Activated CD4-positive, alpha-beta T cell treated with anti-CD3 and anti-CD28 coated beads for 4 hours (primary cell): ENCODE data around the gene PDIA4.

Source experiments
- DNase-seq, 2 donors: peaks; one replicate each; pipeline ENCODE4 v3.0.0-alpha.2; 2020

The PDIA4 gene

DNA sequence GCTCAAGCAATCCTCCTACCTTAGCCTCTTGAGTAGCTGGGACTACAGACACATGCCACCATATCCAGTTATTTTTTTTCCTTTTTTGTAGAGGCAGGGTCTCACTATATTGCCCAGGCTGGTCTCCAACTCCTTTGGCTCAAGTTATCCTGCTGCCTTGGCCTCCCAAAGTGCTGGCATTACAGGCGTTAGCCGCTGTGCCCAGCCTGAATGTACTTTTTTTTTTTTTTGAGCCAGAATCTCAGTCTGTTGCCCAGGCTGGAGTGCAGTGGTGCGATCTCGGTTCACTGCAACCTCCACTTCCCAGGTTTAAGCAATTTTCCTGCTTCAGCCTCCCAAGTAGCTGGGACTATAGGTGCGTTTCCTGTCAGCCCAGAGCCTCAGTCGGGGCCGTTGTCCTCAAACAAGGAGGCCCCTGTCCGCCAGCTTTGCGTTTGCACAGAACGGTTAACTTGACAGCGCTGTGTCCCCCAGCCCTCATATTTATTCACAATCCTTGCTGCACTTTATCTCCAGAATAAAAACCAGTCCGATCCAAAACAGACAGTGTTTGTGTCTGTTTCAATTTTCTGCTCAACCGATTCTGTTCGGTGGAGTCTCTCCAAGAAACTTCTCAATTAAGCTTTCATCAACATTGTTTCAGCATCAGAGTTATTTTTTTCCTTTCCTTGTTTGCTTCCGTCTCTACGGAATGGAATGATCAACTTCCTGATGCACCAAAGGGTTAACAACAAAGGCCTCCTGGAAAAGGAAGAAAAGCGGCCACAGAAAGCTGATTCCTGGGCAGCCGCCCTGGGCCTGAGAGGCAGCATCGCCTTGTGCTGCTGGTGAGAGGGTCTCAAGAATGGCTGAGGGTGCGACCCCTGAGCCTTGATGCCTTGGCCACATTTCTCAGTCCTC, 64.5 kb downstream of the PDIA4 start:
- DNase-seq = no peak

DNA sequence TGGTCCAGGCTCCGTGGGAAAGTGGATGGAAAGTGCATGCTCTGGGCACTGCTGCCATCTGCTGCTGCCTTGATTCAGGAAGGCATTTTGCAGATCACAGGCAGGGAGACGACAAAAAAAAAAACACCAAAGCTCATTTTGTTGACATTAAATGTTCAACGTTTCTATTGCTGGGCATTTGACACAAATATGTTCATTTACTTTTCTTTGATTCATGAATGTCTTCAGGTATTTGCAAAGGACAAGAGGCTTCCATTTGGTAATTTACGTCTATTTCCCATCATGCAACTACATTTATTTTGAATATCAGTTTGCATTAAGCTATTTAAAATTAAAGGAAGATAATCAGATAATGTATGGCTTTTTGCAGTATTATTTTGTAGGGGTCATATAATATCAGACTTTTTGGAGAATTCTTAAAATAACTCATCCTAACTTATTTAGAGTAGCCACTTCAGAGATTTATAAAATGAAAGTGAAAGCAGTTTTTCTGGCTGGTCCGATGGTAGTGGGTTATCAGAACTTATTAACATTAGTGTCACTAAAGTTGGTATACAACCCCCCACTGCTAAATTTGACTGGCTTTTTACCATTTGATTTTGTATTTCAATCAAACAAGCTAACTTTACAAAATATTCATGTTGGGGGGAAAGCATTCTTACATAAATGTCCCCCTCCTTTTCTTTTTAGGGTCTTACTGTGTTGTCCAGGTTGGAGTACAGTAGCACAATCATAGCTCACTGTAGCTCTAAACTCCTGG, 65.3 kb downstream of the PDIA4 start:
- DNase-seq = peak; percentile 67 to 72

DNA sequence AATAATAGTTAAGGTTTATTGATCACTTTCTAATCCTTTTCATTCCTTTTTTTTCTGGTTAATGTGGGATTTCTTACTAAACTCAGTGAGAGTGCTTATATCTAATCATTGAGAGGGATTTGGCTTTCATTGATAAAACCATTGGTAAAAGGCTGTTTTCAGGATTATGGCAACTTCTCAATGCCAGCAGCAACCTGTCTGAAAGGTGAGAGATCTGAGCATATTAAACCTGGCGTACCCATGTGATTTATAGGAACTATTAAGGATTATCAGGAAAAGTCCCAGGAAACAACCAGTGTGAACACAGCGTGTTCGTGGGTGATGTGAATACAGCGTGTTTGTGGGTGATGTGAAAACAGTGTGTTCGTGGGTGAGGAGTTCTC, 65.9 kb downstream of the PDIA4 start:
- DNase-seq = no peak

DNA sequence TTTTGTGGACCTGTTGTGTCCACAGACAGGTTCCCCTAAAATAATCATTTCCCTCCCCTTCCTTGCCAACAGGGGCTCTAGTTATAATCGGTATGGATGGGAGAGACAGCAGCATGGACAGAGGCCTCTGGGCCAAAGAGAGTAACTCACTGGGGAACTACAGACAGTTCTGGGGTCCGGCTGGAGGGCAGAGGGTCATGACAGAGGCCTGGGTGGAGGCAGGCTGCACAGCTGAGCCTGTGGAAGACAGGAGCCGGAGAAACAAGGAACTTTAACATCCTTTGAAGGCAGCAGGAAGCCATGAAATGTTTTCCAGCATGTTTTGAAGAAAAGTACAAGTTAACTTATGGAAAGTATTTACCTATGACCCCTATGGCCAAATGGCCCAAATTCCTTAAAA, 68.6 kb downstream of the PDIA4 start:
- DNase-seq = no peak

DNA sequence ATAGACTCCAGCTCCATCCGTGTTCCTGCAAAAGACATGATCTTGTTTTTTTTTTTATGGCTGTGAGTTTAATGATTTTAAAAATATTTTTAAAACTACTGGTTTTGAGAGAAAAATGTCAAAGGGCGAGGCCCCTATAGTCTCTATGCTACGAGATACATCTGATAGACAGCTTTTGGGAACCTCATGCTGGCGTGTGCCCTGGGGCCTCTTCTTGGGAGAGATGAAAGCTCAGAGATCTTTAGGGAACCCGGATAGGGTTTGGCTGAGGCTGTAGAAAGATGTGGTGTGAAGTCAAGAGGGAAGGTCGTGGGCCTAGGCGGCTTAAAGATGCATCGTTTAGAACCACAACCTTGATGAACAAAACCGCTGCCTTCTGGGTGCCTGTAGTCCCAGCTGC, 70.2 kb downstream of the PDIA4 start:
- no peak for DNase-seq

DNA sequence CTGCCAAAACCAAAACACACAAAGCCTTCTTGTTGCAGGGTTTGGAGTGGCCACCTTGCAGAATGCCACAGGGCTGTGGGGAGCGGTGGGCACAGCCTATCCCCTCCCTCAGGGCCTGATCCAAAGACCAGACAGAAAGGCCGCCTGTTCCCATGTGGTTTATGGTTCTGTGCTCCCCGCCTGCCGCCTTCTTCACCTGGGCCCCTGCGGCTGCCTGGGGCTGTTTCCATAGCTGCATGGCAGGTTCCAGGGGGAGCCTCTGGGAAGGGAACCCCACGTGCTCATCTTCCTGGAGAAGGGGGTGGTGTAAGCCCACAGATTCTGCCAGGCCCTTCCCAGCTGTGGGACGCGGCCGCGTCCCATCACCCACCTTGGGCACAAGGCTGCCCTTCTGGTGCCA, 73.5 kb downstream of the PDIA4 start:
- DNase-seq = no peak

DNA sequence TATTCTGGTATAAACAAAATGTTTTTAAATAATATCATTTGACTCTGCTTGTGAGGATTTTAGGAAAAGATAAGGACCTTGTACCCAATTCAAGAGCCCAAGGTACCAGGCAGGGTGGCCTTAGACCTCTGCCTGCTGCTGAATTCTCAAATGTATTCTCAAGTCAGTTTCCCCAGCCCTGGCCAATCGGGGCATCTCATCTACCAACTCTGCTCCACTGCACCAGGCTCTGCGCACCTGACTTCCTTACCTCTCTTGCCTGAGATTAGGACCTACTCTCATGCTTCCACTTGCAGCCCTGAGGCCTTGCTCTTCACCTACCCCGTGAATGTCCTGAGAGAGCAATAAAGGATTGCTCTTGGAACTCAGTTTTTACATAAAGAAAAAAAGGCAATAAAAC, 74.6 kb downstream of the PDIA4 start:
- no peak for DNase-seq
